OCI-LY1 (cell line): ENCODE data around the gene TMEM92.

ENCODE experiments used
- H2AFZ ChIP-seq: fragments of 200-600 bp; sonication (generic), shearing (Covaris generic); 2 replicates; pipeline ENCODE4 v1.6.0; 2014; ENCODE audit warnings: antibody characterized with exemption, mild to moderate bottlenecking, low read length
- H3F3A ChIP-seq: fragments of 200-600 bp; sonication (generic), shearing (Covaris generic); 2 replicates; pipeline ENCODE4 v1.6.0; 2014; ENCODE audit warnings: mild to moderate bottlenecking, antibody characterized with exemption, low read length, moderate library complexity; ENCODE audit not compliant: insufficient read depth
- H3K27ac ChIP-seq: fragments of 200-600 bp; sonication (generic); 2 replicates; pipeline ENCODE4 v1.5.1; 2014; ENCODE audit warnings: low read length, mixed run types, mild to moderate bottlenecking, low read depth; ENCODE audit not compliant: poor library complexity, severe bottlenecking
- H3K27me3 ChIP-seq: fragments of 200-600 bp; sonication (generic); 2 replicates; pipeline ENCODE4 v1.6.0; 2014; ENCODE audit warnings: antibody characterized with exemption, mild to moderate bottlenecking, low read length, moderate library complexity; ENCODE audit not compliant: insufficient read depth
- H3K36me3 ChIP-seq: fragments of 200-600 bp; sonication (generic); 2 replicates; pipeline ENCODE4 v1.6.1; 2014; ENCODE audit warnings: mild to moderate bottlenecking, antibody characterized with exemption, low read length, moderate library complexity, mixed read lengths; ENCODE audit not compliant: insufficient read depth
- H3K4me1 ChIP-seq: fragments of 200-600 bp; sonication (generic); 2 replicates; pipeline ENCODE4 v1.5.1; 2014; ENCODE audit warnings: mild to moderate bottlenecking, low read length, moderate library complexity; ENCODE audit not compliant: insufficient read depth, severe bottlenecking
- H3K4me2 ChIP-seq: fragments of 200-600 bp; sonication (generic), shearing (Covaris generic); 2 replicates; pipeline ENCODE4 v1.6.1; 2014; ENCODE audit warnings: low read length
- H3K4me3 ChIP-seq: fragments of 200-600 bp; sonication (generic); 2 replicates; pipeline ENCODE4 v1.5.1; 2014; ENCODE audit warnings: low read length, low read depth, mild to moderate bottlenecking, mixed read lengths; ENCODE audit not compliant: poor library complexity, severe bottlenecking
- H3K79me2 ChIP-seq: fragments of 200-600 bp; shearing (Covaris generic); 2 replicates; pipeline ENCODE4 v1.6.1; 2016; ENCODE audit warnings: mixed run types, low read length, mixed read lengths; ENCODE audit not compliant: insufficient read depth
- H3K9ac ChIP-seq: fragments of 200-600 bp; sonication (generic), shearing (Covaris generic); 2 replicates; pipeline ENCODE4 v1.6.1; 2014; ENCODE audit warnings: mild to moderate bottlenecking, low read length, mixed read lengths
- H3K9me2 ChIP-seq: fragments of 200-600 bp; sonication (generic), shearing (Covaris generic); 2 replicates; pipeline ENCODE4 v1.6.1; 2014; ENCODE audit warnings: low read depth, mild to moderate bottlenecking, low read length, mixed read lengths
- H3K9me3 ChIP-seq: fragments of 200-600 bp; shearing (Covaris generic); 2 replicates; pipeline ENCODE4 v1.6.1; 2014; ENCODE audit warnings: low read length, mixed read lengths
- H4K20me1 ChIP-seq: fragments of 200-600 bp; sonication (generic), shearing (Covaris generic); 2 replicates; pipeline ENCODE4 v1.6.0; 2016; ENCODE audit warnings: mild to moderate bottlenecking, low read length; ENCODE audit not compliant: insufficient read depth
- EZH2 ChIP-seq: fragments of 200-600 bp; sonication (generic), shearing (Covaris generic); IDR thresholded peaks from 2 replicates; pipeline ENCODE4 v1.8.0; 2017; ENCODE audit warnings: borderline replicate concordance, mixed run types, mild to moderate bottlenecking, antibody characterized with exemption, low read length, moderate library complexity, mixed read lengths
- TF ChIP-seq, protein P1 (sequence below): fragments of 200-600 bp; sonication (generic), shearing (Covaris generic); IDR thresholded peaks from 2 replicates; pipeline ENCODE4 v1.5.1; 2017; ENCODE audit warnings: mild to moderate bottlenecking, antibody characterized with exemption, low read length, moderate library complexity, mixed read lengths

TMEM92 gene

DNA sequence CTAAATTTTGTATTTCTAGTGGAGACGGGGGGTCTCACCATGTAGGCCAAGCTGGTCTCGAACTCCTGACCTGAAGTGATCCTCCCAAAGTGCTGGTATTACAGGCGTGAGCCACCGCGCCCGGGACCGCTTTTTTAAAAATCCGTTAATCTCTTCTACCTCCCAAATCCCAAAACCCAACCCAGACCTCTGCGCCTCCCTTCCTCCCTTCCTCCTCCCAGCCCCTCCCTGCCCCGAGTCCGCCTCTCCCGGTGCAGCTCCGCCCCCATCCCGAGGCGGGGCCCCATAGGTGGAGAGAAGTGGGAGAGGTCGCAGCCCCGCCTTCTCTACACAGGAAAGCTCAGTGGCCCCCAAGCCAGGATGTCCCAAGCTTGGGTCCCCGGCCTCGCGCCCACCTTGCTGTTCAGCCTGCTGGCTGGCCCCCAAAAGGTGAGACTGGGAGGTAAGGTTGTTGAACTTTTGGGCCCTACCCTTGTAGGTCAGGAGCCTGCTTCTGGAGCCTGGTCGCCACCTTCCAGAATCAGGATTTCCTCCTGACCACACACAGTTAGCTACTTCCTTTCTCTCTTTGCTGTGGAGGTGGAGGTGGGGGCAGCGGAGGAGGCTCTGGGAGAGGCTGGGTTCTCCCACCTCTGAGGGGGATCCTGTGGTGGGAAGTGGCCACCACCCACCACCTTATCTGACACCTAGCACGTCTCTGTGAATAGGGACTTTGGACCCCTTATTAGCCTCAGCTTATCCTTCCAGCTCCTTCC lies at the start of gene TMEM92:
TSS of gene TMEM92 (plus strand) at position 325 of the 755 bp plus-strand sequence. CDS start at position 361, 36 bp downstream.
- Histone ChIP-seq H3K36me3 (no peaks in the 10 kb centered on the region), H3K79me2 (no peaks in the 10 kb centered on the region), H2AFZ (no peak within 1 kb of the TSS), H3K9ac (no peak within 1 kb of the TSS), H4K20me1 (no peaks in the 10 kb centered on the region), H3K27me3 (0 out of 2 replicates have a peak, but pooled peaks cover 5% of the 10 kb centered on the region), H3K27ac (no peak within 1 kb of the TSS), H3K4me2 (no peak within 1 kb of the TSS), H3F3A (no peaks in the 10 kb centered on the region), H3K9me2 (no peaks in the 10 kb centered on the region), H3K4me3 (no peak within 1 kb of the TSS), H3K9me3 (no peaks in the 10 kb centered on the region), H3K4me1 (no peaks in the 10 kb centered on the region)
- no peak for TF ChIP-seq EZH2
- TF ChIP-seq, protein P1, sequence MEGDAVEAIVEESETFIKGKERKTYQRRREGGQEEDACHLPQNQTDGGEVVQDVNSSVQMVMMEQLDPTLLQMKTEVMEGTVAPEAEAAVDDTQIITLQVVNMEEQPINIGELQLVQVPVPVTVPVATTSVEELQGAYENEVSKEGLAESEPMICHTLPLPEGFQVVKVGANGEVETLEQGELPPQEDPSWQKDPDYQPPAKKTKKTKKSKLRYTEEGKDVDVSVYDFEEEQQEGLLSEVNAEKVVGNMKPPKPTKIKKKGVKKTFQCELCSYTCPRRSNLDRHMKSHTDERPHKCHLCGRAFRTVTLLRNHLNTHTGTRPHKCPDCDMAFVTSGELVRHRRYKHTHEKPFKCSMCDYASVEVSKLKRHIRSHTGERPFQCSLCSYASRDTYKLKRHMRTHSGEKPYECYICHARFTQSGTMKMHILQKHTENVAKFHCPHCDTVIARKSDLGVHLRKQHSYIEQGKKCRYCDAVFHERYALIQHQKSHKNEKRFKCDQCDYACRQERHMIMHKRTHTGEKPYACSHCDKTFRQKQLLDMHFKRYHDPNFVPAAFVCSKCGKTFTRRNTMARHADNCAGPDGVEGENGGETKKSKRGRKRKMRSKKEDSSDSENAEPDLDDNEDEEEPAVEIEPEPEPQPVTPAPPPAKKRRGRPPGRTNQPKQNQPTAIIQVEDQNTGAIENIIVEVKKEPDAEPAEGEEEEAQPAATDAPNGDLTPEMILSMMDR: no peak

- Histone ChIP-seq H3K27ac (no peak overlapping the region), H3K9me3 (peaks cover 4% of the 10 kb centered on the region), H3K27me3 (no peaks in the 10 kb centered on the region), H3K9me2 (no peaks in the 10 kb centered on the region), H3K36me3 (no peaks in the 10 kb centered on the region; the same call in 1 of the 2 replicates), H4K20me1 (no peaks in the 10 kb centered on the region), H3K4me1 (no peaks in the 10 kb centered on the region), H3K79me2 (no peaks in the 10 kb centered on the region), H2AFZ (no peak overlapping the region), H3K4me2 (no peak overlapping the region), H3K9ac (no peak overlapping the region), H3K4me3 (no peak overlapping the region), H3F3A (no peaks in the 10 kb centered on the region)
- TF ChIP-seq, protein P1: no peak
- TF ChIP-seq EZH2: no peak
These were observed 48.5 kb upstream of the TMEM92 start for GRCh38 chr17:50225701-50226240.

- H3K4me3 ChIP-seq: no peak overlapping the region
- TF ChIP-seq EZH2: no peak
- TF ChIP-seq, protein P1: no peak
- H2AFZ ChIP-seq: no peak overlapping the region
- H3K4me1 ChIP-seq: no peaks in the 10 kb centered on the region
- H3K27ac ChIP-seq: no peak overlapping the region
- H3K4me2 ChIP-seq: no peak overlapping the region
- H3K36me3 ChIP-seq: no peaks in the 10 kb centered on the region
- H3K27me3 ChIP-seq: peaks cover 4% of the 10 kb centered on the region; the same call in 1 of the 2 replicates
- no peaks in the 10 kb centered on the region for H3F3A ChIP-seq
- H3K79me2 ChIP-seq: no peaks in the 10 kb centered on the region
- H3K9me3 ChIP-seq: no peaks in the 10 kb centered on the region
- no peaks in the 10 kb centered on the region for H4K20me1 ChIP-seq
- H3K9ac ChIP-seq: no peak overlapping the region
- no peaks in the 10 kb centered on the region for H3K9me2 ChIP-seq
These were observed 39.7 kb upstream of the TMEM92 start for GRCh38 chr17:50234581-50234980.
